ENCODE results near the gene MSI2. TPM values are rescaled to one million over a fixed set of nuclear protein-coding genes. Genes with fewer than 3 reads are reported as not detected.
A peak's percentile ranks its signal among the peaks of the same experiment; 100 is the strongest.

Gene MSI2
- total and polyA plus RNA-seq, 5 experiments from 2014 or later = 2.5 to 136 (median 4.9) TPM

DNA sequence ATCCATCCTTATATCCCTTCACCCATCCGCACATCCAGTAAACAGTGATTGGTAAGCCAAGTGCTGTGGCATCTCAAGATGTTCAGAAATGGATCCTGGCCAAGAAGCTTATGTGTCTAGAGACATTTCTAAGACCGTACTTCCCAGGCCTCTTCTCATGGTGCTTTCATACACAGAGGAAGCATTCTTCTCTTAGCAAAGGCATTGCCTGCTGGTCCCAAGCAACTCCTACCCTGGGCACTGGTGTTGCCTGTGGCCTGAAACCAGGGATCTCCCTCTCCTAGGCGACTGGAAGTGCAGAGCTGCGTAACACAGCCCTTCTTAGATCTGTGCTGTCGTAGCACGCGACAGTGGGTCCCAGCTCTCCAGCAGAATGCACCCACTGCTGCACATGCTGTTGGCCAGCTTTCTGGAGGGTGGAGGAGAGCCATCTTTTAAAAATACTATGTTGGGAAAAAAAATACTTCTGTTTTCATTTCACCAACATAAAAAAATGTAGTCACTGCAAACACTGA is 305.9 kb downstream of the MSI2 start:
- peak overlapping the region in 1 of 10 donors; percentile 31 for H3K27ac Mint-ChIP-seq
- H3K4me3 Mint-ChIP-seq = no peak overlapping the region
- peaks cover 0 to 11% (median 3%) of the 10 kb centered on the region in 3 donors for H3K36me3 Mint-ChIP-seq

DNA sequence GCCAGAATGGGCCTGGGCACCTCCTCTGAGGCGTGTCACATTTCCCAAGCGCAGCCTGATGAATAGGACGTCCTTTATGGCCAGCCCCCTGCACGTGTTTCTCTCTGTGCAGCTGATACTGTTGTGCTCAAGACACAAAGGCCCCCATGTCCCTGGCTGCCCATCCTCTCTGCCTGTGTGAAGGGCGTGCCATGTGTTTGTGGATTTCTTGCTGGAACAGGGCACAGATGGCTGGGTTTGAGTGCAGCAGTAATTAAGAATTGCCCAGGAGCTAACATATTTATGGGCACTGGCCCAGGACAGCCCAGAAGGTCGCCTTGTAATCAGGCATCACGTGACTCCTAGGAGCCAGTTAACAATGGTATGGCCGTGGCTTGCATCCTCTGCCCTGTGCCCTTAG is 307.6 kb downstream of the MSI2 start:
- POLR2A ChIA-PET = interaction anchor here (1.0 kb wide), 1 partner anchor 11 kb away, joined by 3 read pairs; no protein-coding TSS in a partner anchor
- H3K27ac Mint-ChIP-seq = no peak overlapping the region

More for the DNA sequence above, 305.9 kb downstream of the MSI2 start:
- H3K27me3 Mint-ChIP-seq = no peaks in the 10 kb centered on the region
- H3K4me1 Mint-ChIP-seq = peaks cover 8 to 34% (median 25%) of the 10 kb centered on the region in 4 donors
- no peak for DNase-seq
- no peaks in the 10 kb centered on the region for H3K9me3 Mint-ChIP-seq
- no peak for ATAC-seq
- POLR2A ChIA-PET = interaction anchor here (0.5 kb wide), 1 partner anchor 1657 kb away, joined by 6 read pairs; no protein-coding TSS in a partner anchor

DNA sequence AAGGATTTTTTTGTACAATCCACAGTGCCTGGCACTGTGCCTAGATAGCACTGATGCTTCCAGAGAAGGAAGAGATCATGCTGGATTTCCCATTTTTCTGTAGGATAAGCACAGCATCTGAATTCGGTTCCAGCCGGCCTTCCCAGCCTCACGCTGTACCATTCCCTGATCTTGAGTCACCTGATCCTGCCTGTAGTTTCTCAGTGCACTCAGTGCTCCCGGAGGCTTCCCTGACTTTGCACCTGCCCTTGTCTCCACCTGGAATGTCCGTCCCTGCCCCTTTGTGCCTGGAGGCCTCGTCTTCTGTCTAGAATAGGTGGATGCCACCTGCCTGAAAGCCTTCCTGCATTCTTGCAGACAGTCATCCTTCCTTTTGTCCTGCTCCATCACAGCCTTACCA is 308.9 kb downstream of the MSI2 start:
- ATAC-seq = no peak
- no peaks in the 10 kb centered on the region for H3K27me3 Mint-ChIP-seq
- peaks cover 16 to 38% (median 18%) of the 10 kb centered on the region in 4 donors for H3K4me1 Mint-ChIP-seq
- no peaks in the 10 kb centered on the region for H3K9me3 Mint-ChIP-seq
- POLR2A ChIA-PET = no interaction called here
- peak overlapping the region in 2 of 10 donors; percentile 73 to 77 for H3K27ac Mint-ChIP-seq
- no peak overlapping the region for H3K4me3 Mint-ChIP-seq
- H3K36me3 Mint-ChIP-seq = peaks cover 0 to 9% (median 2%) of the 10 kb centered on the region in 3 donors
- peak in 1 of 10 donors; percentile 10 for DNase-seq

More for the DNA sequence above, 307.6 kb downstream of the MSI2 start:
- Mint-ChIP-seq H3K9me3 (no peaks in the 10 kb centered on the region), H3K27me3 (no peaks in the 10 kb centered on the region), H3K4me1 (peaks cover 14 to 34% (median 17%) of the 10 kb centered on the region in 4 donors), H3K36me3 (peaks cover 0 to 10% (median 0%) of the 10 kb centered on the region in 3 donors), H3K4me3 (no peak overlapping the region)
- DNase-seq (no peak), ATAC-seq (no peak)

DNA sequence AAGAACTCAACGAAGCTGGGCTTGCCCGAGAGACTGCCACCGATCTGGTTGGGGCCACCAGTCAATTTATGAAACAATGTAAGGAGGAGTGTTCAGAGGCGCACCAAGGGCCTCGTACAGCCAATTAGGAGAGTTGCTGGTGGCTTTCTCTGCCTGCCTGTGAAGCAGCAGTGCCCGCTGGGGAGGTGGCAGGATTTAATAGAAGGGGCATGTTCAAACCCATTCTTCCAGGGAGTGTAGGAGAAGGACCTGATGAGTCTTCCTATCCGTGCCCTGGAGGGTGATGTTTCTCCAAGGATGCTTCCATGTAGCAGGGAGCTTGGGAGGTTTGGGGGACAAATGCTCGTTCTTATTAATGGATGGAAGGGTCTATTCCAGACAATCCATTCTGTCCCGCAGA is 310.4 kb downstream of the MSI2 start:
- Mint-ChIP-seq H3K4me3 (no peak overlapping the region), H3K9me3 (no peaks in the 10 kb centered on the region), H3K27me3 (no peaks in the 10 kb centered on the region), H3K4me1 (peaks cover 8 to 36% (median 16%) of the 10 kb centered on the region in 4 donors), H3K27ac (no peak overlapping the region), H3K36me3 (peaks cover 0 to 9% (median 2%) of the 10 kb centered on the region in 3 donors)
- POLR2A ChIA-PET = no interaction called here
- DNase-seq = peak in 1 of 10 donors; percentile 13
- ATAC-seq = no peak

DNA sequence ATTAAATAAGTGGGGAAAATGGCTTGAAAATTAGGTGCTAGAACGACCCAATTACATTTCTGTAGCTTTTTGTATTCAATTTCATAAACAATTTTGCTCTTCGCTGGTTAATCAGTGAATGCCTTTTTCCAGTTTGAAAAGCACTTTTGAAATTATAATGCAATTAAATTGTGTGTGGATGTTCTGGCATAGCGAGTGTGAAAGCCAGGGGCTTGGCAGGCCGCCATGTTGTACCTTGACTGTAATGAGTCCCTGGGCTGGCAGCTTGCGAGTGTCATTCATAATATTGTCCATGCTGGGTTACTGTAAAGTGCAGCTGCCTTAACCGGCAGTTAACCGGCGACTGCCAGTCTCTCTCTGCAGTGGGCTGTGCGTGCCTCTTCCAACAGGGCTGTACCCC is 310.9 kb downstream of the MSI2 start:
- DNase-seq (peak in 1 of 10 donors; percentile 15), ATAC-seq (no peak)
- Mint-ChIP-seq H3K9me3 (no peaks in the 10 kb centered on the region), H3K4me3 (no peak overlapping the region), H3K27me3 (no peaks in the 10 kb centered on the region), H3K4me1 (peaks cover 8 to 36% (median 16%) of the 10 kb centered on the region in 4 donors), H3K36me3 (peaks cover 0 to 9% (median 2%) of the 10 kb centered on the region in 3 donors), H3K27ac (no peak overlapping the region)
- POLR2A ChIA-PET = no interaction called here

DNA sequence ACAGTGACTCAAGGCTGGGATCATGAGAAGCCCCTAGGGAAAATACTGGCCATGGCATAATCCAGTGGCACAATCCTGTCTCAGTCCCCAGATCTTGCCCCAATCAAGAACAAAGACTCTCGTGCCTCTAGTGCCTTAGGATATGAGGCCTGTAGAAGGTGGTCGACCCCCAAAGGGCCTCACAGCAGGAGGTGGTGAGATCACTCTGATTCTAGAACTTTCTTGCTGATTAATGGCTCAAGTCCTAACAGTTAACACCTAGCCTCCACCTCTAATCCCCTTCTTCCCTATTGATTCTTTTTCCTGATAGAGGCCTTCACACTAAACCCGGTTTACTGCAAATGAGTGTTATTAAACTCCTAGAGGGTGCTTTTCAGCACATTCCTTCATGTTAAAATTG is 312.0 kb downstream of the MSI2 start:
- no peaks in the 10 kb centered on the region for H3K9me3 Mint-ChIP-seq
- no peaks in the 10 kb centered on the region for H3K27me3 Mint-ChIP-seq
- H3K36me3 Mint-ChIP-seq = peaks cover 0 to 9% (median 2%) of the 10 kb centered on the region in 3 donors
- POLR2A ChIA-PET = no interaction called here
- H3K4me3 Mint-ChIP-seq = no peak overlapping the region
- H3K4me1 Mint-ChIP-seq = peaks cover 6 to 36% (median 16%) of the 10 kb centered on the region in 4 donors
- ATAC-seq (no peak), DNase-seq (peak in 1 of 10 donors; percentile 15)
- peak overlapping the region in 3 of 10 donors; percentile 45 to 86 (median 58) for H3K27ac Mint-ChIP-seq

DNA sequence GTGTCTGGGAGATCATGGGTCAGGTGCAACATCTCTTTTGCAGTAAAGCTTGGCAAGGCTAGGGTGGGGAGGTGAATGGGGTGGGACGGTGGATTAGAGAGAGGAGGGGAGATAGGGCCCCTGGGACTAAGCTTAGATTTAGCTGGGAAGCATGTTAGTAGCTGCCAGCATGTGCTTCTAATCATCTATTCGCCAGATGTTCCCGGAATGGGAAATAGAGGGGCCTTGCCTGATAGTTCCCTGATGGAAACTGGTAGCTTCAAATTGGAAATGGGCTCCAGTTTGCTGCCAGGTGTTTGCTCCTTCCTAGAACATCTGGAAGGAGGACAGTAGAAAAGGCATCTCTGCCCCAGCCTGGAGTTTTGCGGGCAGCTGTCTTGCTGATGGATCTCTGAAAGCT is 312.7 kb downstream of the MSI2 start:
- DNase-seq = peak in 1 of 10 donors; percentile 4
- POLR2A ChIA-PET = no interaction called here
- no peak for ATAC-seq
- Mint-ChIP-seq H3K4me3 (no peak overlapping the region), H3K27me3 (no peaks in the 10 kb centered on the region), H3K27ac (peak overlapping the region in 3 of 10 donors; percentile 45 to 86 (median 58)), H3K4me1 (peaks cover 7 to 35% (median 18%) of the 10 kb centered on the region in 4 donors), H3K9me3 (no peaks in the 10 kb centered on the region), H3K36me3 (peaks cover 0 to 9% (median 2%) of the 10 kb centered on the region in 3 donors)

DNA sequence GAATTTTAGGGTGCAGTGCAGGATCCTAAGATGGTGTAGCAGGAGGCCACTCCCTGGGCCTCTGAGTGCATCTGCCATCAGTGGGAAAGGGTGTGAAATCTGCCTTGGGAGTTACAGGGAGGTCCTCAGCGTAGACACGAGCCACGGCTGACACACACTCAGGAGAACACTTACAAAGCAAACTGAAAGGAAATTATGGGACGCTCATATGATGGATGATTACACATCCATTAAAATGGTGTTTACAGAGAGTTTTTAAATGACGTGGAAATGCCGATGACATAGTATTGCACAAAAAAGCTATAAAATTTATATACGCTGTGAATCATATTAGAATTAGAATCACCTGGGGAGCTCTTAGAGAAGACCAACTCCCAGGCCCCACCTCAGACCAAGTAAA is 313.5 kb downstream of the MSI2 start:
- no peak for ATAC-seq
- POLR2A ChIA-PET = no interaction called here
- Mint-ChIP-seq H3K9me3 (no peaks in the 10 kb centered on the region), H3K27ac (peak overlapping the region in 1 of 10 donors; percentile 47), H3K36me3 (peaks cover 0 to 9% (median 2%) of the 10 kb centered on the region in 3 donors), H3K4me1 (peaks cover 7 to 35% (median 18%) of the 10 kb centered on the region in 4 donors), H3K27me3 (no peaks in the 10 kb centered on the region), H3K4me3 (no peak overlapping the region)
- no peak for DNase-seq

DNA sequence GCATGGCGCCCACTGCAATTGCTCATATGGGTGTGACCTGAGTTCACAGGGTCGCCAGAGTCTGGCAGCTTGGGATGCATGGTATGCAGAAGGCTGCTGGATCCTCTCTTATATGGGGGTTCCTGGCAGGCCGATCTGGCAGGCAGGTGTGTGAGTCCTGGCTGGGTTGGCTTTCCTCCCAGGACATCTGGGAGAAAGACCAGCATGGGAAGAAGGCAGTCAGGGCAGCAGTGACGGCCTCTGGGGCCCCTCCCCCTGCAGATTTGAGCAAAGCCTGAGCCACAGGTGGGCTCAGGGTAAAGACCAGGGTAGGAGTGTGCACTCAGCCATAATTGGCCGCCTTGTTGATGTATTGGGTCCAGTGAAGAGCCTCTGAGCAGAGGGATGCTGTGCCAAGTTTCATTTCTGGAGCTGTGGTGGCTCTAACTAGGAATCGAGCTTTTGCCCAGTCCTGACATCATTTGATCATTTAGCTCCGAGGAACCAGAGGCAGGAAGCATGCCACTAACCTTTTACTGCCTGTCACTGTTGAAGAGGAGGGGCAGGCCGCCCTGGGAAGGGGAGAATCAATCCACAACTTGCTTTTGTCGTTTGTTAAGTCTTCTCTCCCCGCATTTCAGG is 314.5 kb downstream of the MSI2 start:
- no peaks in the 10 kb centered on the region for H3K9me3 Mint-ChIP-seq
- H3K36me3 Mint-ChIP-seq = peaks cover 0 to 3% (median 2%) of the 10 kb centered on the region in 3 donors
- POLR2A ChIA-PET = no interaction called here
- peaks cover 7 to 27% (median 16%) of the 10 kb centered on the region in 4 donors for H3K4me1 Mint-ChIP-seq
- peak overlapping the region in 2 of 10 donors; percentile 37 to 53 for H3K27ac Mint-ChIP-seq
- ATAC-seq (no peak), DNase-seq (peak in 1 of 10 donors; percentile 43)
- H3K27me3 Mint-ChIP-seq = no peaks in the 10 kb centered on the region
- H3K4me3 Mint-ChIP-seq = no peak overlapping the region

DNA sequence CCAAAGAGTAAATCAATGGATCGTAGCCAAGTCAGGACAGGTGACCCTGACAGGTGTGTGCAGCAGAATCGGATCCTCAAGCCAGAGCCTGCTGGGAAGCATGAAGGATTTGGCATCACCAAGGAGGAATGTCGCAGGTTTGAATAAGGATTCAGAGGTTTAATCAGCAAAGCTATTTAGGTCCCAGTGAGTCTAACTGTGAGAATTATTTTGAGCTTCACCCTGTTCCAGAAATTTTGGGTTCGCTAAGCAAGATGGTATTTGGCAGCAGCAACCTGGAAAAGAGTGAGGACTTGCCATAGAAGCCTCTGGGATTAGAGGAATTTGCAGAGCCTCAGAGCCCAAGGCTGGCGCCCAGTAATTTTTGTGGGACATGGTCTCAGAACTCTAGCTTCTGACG is 315.7 kb downstream of the MSI2 start:
- no peaks in the 10 kb centered on the region for H3K27me3 Mint-ChIP-seq
- no peak for ATAC-seq
- peaks cover 0 to 6% (median 2%) of the 10 kb centered on the region in 3 donors for H3K36me3 Mint-ChIP-seq
- DNase-seq = peak in 1 of 10 donors; percentile 6
- peak overlapping the region in 3 of 10 donors; percentile 43 to 76 (median 63) for H3K27ac Mint-ChIP-seq
- H3K4me3 Mint-ChIP-seq = no peak overlapping the region
- no peaks in the 10 kb centered on the region for H3K9me3 Mint-ChIP-seq
- H3K4me1 Mint-ChIP-seq = peaks cover 10 to 22% (median 17%) of the 10 kb centered on the region in 4 donors
- POLR2A ChIA-PET = interaction anchor here (0.6 kb wide), 1 partner anchor 9 kb away, joined by 4 read pairs; no protein-coding TSS in a partner anchor

DNA sequence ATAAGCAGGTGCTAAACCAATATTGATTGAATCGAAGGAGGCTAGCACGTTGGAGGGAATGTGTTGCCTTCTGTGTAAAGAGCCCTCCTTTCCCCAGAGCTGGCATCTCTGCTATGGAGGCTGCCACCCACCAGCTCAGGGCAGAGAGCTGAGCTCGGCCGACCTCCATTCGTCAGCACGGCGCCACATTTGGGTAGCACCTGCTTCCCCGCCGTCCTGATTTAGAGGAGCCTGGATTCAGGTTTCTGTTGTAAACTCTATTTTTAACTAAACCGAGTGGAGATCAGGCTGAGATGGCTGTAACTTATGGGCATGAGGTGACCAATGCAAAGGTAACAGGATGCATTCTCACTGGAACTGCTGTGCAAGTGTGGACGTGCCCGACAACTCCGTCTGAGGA is 316.3 kb downstream of the MSI2 start:
- peaks cover 0 to 6% (median 2%) of the 10 kb centered on the region in 3 donors for H3K36me3 Mint-ChIP-seq
- H3K27me3 Mint-ChIP-seq = no peaks in the 10 kb centered on the region
- peaks cover 10 to 20% (median 17%) of the 10 kb centered on the region in 4 donors for H3K4me1 Mint-ChIP-seq
- DNase-seq = peak in 1 of 10 donors; percentile 41
- POLR2A ChIA-PET = no interaction called here
- ATAC-seq = no peak
- no peaks in the 10 kb centered on the region for H3K9me3 Mint-ChIP-seq
- no peak overlapping the region for H3K4me3 Mint-ChIP-seq
- peak overlapping the region in 2 of 10 donors; percentile 41 to 63 for H3K27ac Mint-ChIP-seq

DNA sequence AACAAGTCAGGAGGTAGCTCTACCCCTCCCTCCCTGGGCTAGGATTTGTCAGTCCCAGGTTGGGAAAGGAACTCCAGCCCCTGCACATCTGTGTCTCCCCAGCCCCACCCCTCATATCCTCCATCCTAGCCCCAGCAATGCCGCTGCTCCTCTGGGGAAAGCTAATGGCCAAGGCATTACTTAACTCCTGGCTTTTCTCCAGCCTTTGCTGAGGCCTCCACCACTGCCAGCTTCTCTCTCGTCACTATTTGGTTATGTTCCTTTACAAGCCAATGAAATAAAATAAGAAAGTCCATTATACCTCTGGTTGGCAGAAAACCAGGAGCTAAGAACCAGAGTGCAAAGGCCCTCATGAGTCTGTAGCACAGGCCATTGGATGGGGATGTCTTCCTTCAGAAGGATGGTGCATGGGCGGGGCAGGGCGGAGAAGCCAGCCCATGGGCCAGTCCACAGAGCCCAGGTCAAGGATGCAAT is 317.8 kb downstream of the MSI2 start:
- Mint-ChIP-seq H3K36me3 (peaks cover 0 to 3% (median 2%) of the 10 kb centered on the region in 3 donors), H3K27ac (peak overlapping the region in 3 of 10 donors; percentile 6 to 55 (median 20)), H3K4me1 (peaks cover 12 to 29% (median 20%) of the 10 kb centered on the region in 4 donors), H3K9me3 (no peaks in the 10 kb centered on the region), H3K4me3 (no peak overlapping the region), H3K27me3 (no peaks in the 10 kb centered on the region)
- no peak for ATAC-seq
- POLR2A ChIA-PET = interaction anchor here (0.5 kb wide), 1 partner anchor 118 kb away, joined by 3 read pairs; no protein-coding TSS in a partner anchor
- DNase-seq = peak in 1 of 10 donors; percentile 48

DNA sequence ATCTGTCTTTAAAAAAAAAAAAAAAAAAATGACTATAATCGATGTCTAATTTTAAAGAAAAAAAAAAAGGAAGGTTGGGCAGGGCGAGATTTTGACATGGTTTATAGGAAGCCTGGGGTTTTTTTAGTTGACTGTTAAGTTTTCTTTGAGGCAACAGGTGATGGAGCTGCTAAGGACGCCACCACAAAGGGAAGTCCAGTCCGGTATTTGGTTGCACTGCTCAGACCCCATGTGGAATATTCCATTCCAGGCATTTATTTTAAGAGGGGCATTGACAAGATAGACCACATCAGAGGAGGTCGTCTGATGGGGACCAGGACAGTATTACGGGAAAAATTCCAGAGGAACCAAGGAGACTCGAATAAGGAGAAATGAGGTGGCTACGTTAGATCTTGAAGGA is 320.4 kb downstream of the MSI2 start:
- no peak for ATAC-seq
- DNase-seq = no peak
- no peaks in the 10 kb centered on the region for H3K9me3 Mint-ChIP-seq
- POLR2A ChIA-PET = interaction anchor here (0.7 kb wide), 1 partner anchor 149 kb away, joined by 3 read pairs; no protein-coding TSS in a partner anchor
- peaks cover 11 to 30% (median 18%) of the 10 kb centered on the region in 4 donors for H3K4me1 Mint-ChIP-seq
- peaks cover 0 to 3% (median 0%) of the 10 kb centered on the region in 3 donors for H3K36me3 Mint-ChIP-seq
- H3K4me3 Mint-ChIP-seq = no peak overlapping the region
- peak overlapping the region in 2 of 10 donors; percentile 57 to 86 for H3K27ac Mint-ChIP-seq
- no peaks in the 10 kb centered on the region for H3K27me3 Mint-ChIP-seq
